DOHH2 (cell line): ENCODE measurements around the gene CKB.

Experiments used
- H3F3A ChIP-seq: fragments of 200-600 bp; sonication (generic), shearing (Covaris generic); 2 replicates; pipeline ENCODE4 v1.6.0; 2016; ENCODE audit warnings: antibody characterized with exemption, mild to moderate bottlenecking; ENCODE audit not compliant: control insufficient read depth, insufficient read depth
- H3K27ac ChIP-seq: fragments of 200-600 bp; sonication (generic); 2 replicates; pipeline ENCODE4 v1.5.1; 2014; ENCODE audit warnings: low read depth, mild to moderate bottlenecking, low read length, moderate library complexity
- H3K27me3 ChIP-seq: fragments of 200-600 bp; sonication (generic); 2 replicates; pipeline ENCODE4 v1.6.1; 2014; ENCODE audit warnings: mild to moderate bottlenecking, low read length, mixed read lengths; ENCODE audit not compliant: control insufficient read depth
- H3K36me3 ChIP-seq: fragments of 200-600 bp; sonication (generic); 2 replicates; pipeline ENCODE4 v1.6.1; 2014; ENCODE audit warnings: mild to moderate bottlenecking, low read length, moderate library complexity, mixed read lengths; ENCODE audit not compliant: control insufficient read depth
- H3K4me1 ChIP-seq: fragments of 200-600 bp; sonication (generic); 2 replicates; pipeline ENCODE4 v1.6.1; 2014; ENCODE audit warnings: mild to moderate bottlenecking, low read length, mixed read lengths; ENCODE audit not compliant: control insufficient read depth
- H3K4me2 ChIP-seq: fragments of 200-600 bp; sonication (generic); 2 replicates; pipeline ENCODE4 v1.6.0; 2014; ENCODE audit warnings: mild to moderate bottlenecking, low read length, moderate library complexity
- H3K4me3 ChIP-seq: fragments of 200-600 bp; sonication (generic); 2 replicates; pipeline ENCODE4 v1.5.1; 2014; ENCODE audit warnings: mild to moderate bottlenecking, low read length, mixed read lengths
- H3K79me2 ChIP-seq: fragments of 200-600 bp; sonication (generic); 2 replicates; pipeline ENCODE4 v1.6.1; 2014; ENCODE audit warnings: mild to moderate bottlenecking, low read length, mixed read lengths; ENCODE audit not compliant: control insufficient read depth
- H3K9me2 ChIP-seq: fragments of 200-600 bp; sonication (generic); replicated peaks from 2 replicates; pipeline ENCODE4 v1.6.1; 2014; ENCODE audit warnings: mild to moderate bottlenecking, low read length, mixed read lengths; ENCODE audit not compliant: control insufficient read depth
- H3K9me3 ChIP-seq: fragments of 200-600 bp; sonication (generic); 2 replicates; pipeline ENCODE4 v1.6.1; 2014; ENCODE audit warnings: antibody characterized with exemption, low read length, mixed read lengths; ENCODE audit not compliant: control insufficient read depth, insufficient read depth
- H4K20me1 ChIP-seq: fragments of 200-600 bp; sonication (generic); 2 replicates; pipeline ENCODE4 v1.6.0; 2014; ENCODE audit warnings: low read depth, mild to moderate bottlenecking, antibody characterized with exemption, low read length, moderate library complexity; ENCODE audit not compliant: control insufficient read depth, insufficient read depth
- EZH2phosphoT487 ChIP-seq: fragments of 200-600 bp; sonication (generic); IDR thresholded peaks from 2 replicates; pipeline ENCODE4 v1.6.1; 2017; ENCODE audit warnings: borderline replicate concordance, mild to moderate bottlenecking, antibody characterized with exemption, low read length, moderate library complexity, mixed read lengths
- TF ChIP-seq, protein P1 (sequence below): fragments of 200-600 bp; sonication (generic); IDR thresholded peaks from one replicate; pipeline ENCODE4 v1.5.1; 2014; ENCODE audit warnings: antibody characterized with exemption, mild to moderate bottlenecking, low read depth, low read length; ENCODE audit not compliant: poor library complexity, severe bottlenecking

The CKB gene

DNA sequence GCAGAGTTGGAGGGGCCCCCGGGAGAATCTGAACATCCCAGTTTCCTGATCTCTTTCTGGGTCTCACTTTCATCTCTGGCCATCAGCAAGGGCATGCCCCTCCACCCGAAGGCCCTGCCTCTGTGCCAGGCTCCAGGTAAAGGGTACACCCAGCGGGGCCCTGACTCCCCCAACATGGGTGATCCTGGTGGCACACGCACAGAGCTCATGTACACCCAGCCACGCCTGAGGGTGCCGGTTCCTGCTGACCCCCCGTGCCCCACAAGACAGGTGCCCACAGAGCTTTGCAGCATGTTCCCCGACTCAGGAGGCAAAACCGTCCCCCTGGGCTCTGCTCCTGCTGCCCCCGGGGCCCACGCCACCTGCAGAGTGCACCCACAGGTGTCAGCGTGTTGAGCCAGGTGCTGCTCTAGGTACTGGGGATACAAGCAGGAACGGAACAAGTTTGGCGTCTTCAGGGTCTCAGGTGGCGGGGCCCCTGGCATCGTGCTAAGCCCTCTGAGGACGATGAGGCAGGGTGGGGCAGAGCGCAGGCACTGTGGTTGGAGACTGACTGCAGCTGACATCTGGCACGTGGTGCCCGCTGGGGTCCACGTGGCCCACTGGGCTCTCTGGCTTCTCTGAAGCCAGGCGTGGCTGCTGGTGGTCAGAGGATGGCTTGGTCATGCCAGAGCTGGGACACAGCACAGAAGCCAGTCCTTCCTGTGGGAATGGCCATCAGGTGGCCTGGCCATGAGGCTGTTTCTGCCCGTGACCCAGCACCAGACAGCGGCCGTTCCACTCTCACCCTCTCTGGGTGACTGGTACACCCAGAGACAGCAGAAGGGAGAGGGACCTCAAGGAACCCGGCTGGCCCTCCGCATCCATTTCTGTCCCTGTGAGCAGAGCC, 26.1 kb upstream of the CKB start:
- Histone ChIP-seq H3K36me3 (no peaks in the 10 kb centered on the region), H3F3A (no peaks in the 10 kb centered on the region), H3K27ac (no peak overlapping the region), H3K79me2 (no peaks in the 10 kb centered on the region), H3K27me3 (no peaks in the 10 kb centered on the region), H3K9me3 (no peaks in the 10 kb centered on the region), H3K4me1 (peaks cover 7% of the 10 kb centered on the region), H3K4me3 (no peak overlapping the region), H3K4me2 (no peak overlapping the region), H4K20me1 (no peaks in the 10 kb centered on the region), H3K9me2 (no peaks in the 10 kb centered on the region)
- TF ChIP-seq, protein P1, sequence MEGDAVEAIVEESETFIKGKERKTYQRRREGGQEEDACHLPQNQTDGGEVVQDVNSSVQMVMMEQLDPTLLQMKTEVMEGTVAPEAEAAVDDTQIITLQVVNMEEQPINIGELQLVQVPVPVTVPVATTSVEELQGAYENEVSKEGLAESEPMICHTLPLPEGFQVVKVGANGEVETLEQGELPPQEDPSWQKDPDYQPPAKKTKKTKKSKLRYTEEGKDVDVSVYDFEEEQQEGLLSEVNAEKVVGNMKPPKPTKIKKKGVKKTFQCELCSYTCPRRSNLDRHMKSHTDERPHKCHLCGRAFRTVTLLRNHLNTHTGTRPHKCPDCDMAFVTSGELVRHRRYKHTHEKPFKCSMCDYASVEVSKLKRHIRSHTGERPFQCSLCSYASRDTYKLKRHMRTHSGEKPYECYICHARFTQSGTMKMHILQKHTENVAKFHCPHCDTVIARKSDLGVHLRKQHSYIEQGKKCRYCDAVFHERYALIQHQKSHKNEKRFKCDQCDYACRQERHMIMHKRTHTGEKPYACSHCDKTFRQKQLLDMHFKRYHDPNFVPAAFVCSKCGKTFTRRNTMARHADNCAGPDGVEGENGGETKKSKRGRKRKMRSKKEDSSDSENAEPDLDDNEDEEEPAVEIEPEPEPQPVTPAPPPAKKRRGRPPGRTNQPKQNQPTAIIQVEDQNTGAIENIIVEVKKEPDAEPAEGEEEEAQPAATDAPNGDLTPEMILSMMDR, result no peak
- no peak for TF ChIP-seq EZH2phosphoT487

DNA sequence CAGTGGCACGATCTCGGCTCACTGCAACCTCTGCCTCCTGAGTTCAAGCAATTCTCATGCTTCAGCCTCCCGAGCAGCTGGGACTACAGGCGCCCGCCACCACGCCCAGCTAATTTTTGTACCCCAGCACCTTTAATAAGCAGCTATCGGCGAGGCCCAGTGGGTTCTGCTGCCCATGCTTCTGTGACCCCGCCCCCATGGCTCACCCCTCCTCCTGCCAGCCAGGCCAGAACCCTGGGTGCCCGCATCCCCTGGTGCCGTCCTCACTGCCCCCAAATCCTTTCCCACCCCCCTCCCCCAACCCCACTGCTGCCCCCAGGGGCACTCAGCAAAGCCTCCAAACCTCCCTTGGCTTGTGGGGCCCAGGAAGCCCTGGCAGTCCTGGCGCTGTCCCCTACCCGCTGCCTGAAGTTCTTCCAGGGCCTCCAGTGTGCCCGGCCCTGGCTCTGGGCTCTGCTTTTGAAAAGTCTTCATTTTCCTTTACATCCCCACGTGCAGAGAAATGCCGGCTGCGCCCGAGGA, 25.4 kb upstream of the CKB start:
- H4K20me1 ChIP-seq, result no peaks in the 10 kb centered on the region
- H3K27me3 ChIP-seq, result no peaks in the 10 kb centered on the region
- no peak overlapping the region for H3K4me2 ChIP-seq
- H3K9me3 ChIP-seq, result no peaks in the 10 kb centered on the region
- no peaks in the 10 kb centered on the region for H3K9me2 ChIP-seq
- H3F3A ChIP-seq, result no peaks in the 10 kb centered on the region
- no peak overlapping the region for H3K27ac ChIP-seq
- no peaks in the 10 kb centered on the region for H3K36me3 ChIP-seq
- TF ChIP-seq EZH2phosphoT487, result no peak
- TF ChIP-seq, protein P1, result no peak
- H3K79me2 ChIP-seq, result no peaks in the 10 kb centered on the region
- peaks cover 7% of the 10 kb centered on the region for H3K4me1 ChIP-seq
- H3K4me3 ChIP-seq, result no peak overlapping the region

DNA sequence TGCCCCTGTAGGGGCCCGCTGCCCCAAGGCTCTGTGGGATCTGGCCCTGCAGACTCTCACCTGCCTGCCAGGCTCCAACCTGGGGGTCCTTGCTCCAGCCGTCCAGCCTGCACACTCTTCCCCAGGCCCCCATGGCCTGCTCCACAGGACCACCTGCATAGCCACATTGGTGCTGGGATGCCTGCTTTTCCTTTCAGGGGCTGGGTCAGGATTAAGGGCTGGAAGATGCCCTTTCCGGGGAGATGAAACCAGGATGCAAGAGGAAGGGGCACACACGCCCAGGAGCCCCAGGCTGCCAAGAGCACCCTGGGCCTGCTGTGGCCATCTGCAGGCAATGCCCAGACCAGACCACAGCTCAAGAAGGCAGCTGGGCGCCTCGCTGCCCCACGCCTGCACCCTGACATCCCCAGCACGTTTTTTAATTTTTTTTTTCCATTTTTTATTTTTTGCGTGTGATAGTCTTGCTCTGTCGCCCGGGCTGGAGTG, 24.9 kb upstream of the CKB start:
- Histone ChIP-seq H4K20me1 (no peaks in the 10 kb centered on the region), H3K79me2 (no peaks in the 10 kb centered on the region), H3K9me2 (no peaks in the 10 kb centered on the region), H3F3A (no peaks in the 10 kb centered on the region), H3K4me1 (peaks cover 7% of the 10 kb centered on the region), H3K27ac (no peak overlapping the region), H3K9me3 (no peaks in the 10 kb centered on the region), H3K36me3 (no peaks in the 10 kb centered on the region), H3K4me2 (no peak overlapping the region), H3K27me3 (no peaks in the 10 kb centered on the region), H3K4me3 (no peak overlapping the region)
- TF ChIP-seq EZH2phosphoT487, result no peak
- TF ChIP-seq, protein P1, result no peak
